MM.1S (cell line): ENCODE data around the gene RPAP3.

Source experiments
- DNase-seq: peaks from one replicate; pipeline ENCODE4 v3.0.0-alpha.2; 2015
- H2AFZ ChIP-seq: fragments of 300-600 bp; sonication (generic); 2 replicates; pipeline ENCODE4 v1.6.0; 2016; ENCODE audit warnings: antibody characterized with exemption, low read length
- H3F3A ChIP-seq: fragments of 300-600 bp; sonication (generic); 2 replicates; pipeline ENCODE4 v1.6.1; 2016; ENCODE audit warnings: mild to moderate bottlenecking, antibody characterized with exemption, low read length, moderate library complexity, mixed read lengths; ENCODE audit not compliant: insufficient read depth
- H3K27ac ChIP-seq: fragments of 300-600 bp; sonication (generic); 2 replicates; pipeline ENCODE4 v1.5.1; 2016; ENCODE audit warnings: mild to moderate bottlenecking, low read length
- H3K27me3 ChIP-seq: fragments of 300-600 bp; sonication (generic); replicated peaks from 2 replicates; pipeline ENCODE4 v1.6.0; 2016; ENCODE audit warnings: low read length; ENCODE audit not compliant: insufficient read depth
- H3K36me3 ChIP-seq: fragments of 300-600 bp; sonication (generic); replicated peaks from 2 replicates; pipeline ENCODE4 v1.6.1; 2016; ENCODE audit warnings: mild to moderate bottlenecking, low read length, mixed read lengths; ENCODE audit not compliant: insufficient read depth
- H3K4me1 ChIP-seq: fragments of 300-600 bp; sonication (generic); 2 replicates; pipeline ENCODE4 v1.6.1; 2016; ENCODE audit warnings: low read length, mixed read lengths
- H3K4me2 ChIP-seq: fragments of 300-600 bp; sonication (generic); 2 replicates; pipeline ENCODE4 v1.6.0; 2016; ENCODE audit warnings: low read depth, low read length
- H3K4me3 ChIP-seq: fragments of 300-600 bp; sonication (generic); 2 replicates; pipeline ENCODE4 v1.5.1; 2016; ENCODE audit warnings: low read length, mixed read lengths
- H3K79me2 ChIP-seq: fragments of 300-600 bp; sonication (generic); 2 replicates; pipeline ENCODE4 v1.6.1; 2016; ENCODE audit warnings: mixed run types, low read length, mixed read lengths
- H3K9ac ChIP-seq: fragments of 300-600 bp; sonication (generic); 2 replicates; pipeline ENCODE4 v1.6.1; 2016; ENCODE audit warnings: low read length, mixed read lengths
- H3K9me2 ChIP-seq: fragments of 300-600 bp; sonication (generic); replicated peaks from 2 replicates; pipeline ENCODE4 v1.6.1; 2016; ENCODE audit warnings: mild to moderate bottlenecking, low read length, mixed read lengths; ENCODE audit not compliant: insufficient read depth
- H3K9me3 ChIP-seq: fragments of 300-600 bp; sonication (generic); replicated peaks from 2 replicates; pipeline ENCODE4 v1.6.1; 2016; ENCODE audit warnings: mild to moderate bottlenecking, low read length, mixed read lengths; ENCODE audit not compliant: insufficient read depth
- H4K20me1 ChIP-seq: fragments of 300-600 bp; sonication (generic); 2 replicates; pipeline ENCODE4 v1.6.1; 2016; ENCODE audit warnings: mild to moderate bottlenecking, low read length, moderate library complexity, mixed read lengths; ENCODE audit not compliant: insufficient read depth
- CTCF ChIP-seq: fragments of 300-600 bp; sonication (generic); IDR thresholded peaks from 2 replicates; pipeline ENCODE4 v1.5.1; 2016; ENCODE audit warnings: antibody characterized with exemption, low read length, mixed read lengths
- EZH2 ChIP-seq: fragments of 300-600 bp; sonication (generic); optimal IDR thresholded peaks from 2 replicates; pipeline ENCODE3; 2017; ENCODE audit warnings: low read depth, mild to moderate bottlenecking, antibody characterized with exemption, low read length, mixed read lengths
- EZH2phosphoT487 ChIP-seq: fragments of 300-600 bp; sonication (generic); IDR thresholded peaks from 2 replicates; pipeline ENCODE4 v1.6.1; 2018; ENCODE audit warnings: antibody characterized with exemption, low read length

The RPAP3 gene

GRCh38 chr12:47715393-47715876, 9.6 kb upstream of the RPAP3 start:
- H3K9me2 ChIP-seq: no peaks in the 10 kb centered on the region
- no peaks in the 10 kb centered on the region for H3K9me3 ChIP-seq
- no peak overlapping the region for H3K4me3 ChIP-seq
- no peak overlapping the region for H3K4me2 ChIP-seq
- no peak overlapping the region for H3K27ac ChIP-seq
- no peaks in the 10 kb centered on the region for H3K27me3 ChIP-seq
- H3F3A ChIP-seq: no peaks in the 10 kb centered on the region
- H3K9ac ChIP-seq: no peak overlapping the region
- peak; percentile 84 for DNase-seq
- H4K20me1 ChIP-seq: no peaks in the 10 kb centered on the region
- no peak overlapping the region for H2AFZ ChIP-seq
- peaks cover 11% of the 10 kb centered on the region for H3K4me1 ChIP-seq
- H3K79me2 ChIP-seq: no peaks in the 10 kb centered on the region
- no peaks in the 10 kb centered on the region for H3K36me3 ChIP-seq
- TF ChIP-seq CTCF: peak; percentile 72
- no peak for TF ChIP-seq EZH2phosphoT487

DNA sequence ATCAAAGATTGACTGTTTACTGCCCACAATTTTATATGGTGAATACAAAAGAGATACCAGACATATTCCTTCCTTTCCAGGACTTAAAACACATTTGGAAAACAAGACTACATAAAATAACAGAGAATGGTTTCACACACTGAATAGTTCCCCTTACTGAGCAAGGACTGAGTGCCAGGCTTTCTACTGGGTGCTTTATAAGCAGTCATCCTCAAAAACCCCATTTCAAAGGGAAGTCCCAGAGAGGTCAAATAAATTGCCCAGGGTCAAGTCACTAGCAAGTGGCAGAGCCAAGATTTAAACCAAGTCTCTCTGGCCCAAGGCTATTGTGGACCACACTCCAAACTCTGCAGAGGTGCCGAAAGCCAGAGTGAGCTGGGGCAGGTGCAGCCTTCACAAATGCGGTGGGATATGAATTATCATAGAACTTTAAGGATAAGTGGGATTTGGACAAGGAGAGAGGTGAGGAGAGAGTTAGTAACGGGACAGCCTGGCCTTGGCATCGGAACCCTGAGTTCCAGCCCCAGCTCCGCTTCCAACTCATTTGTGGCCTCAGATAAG, 9.1 kb upstream of the RPAP3 start:
- no peak for DNase-seq
- Histone ChIP-seq H2AFZ (no peak overlapping the region), H3K9ac (no peak overlapping the region), H3K4me1 (peaks cover 11% of the 10 kb centered on the region), H3K27ac (no peak overlapping the region), H3K27me3 (no peaks in the 10 kb centered on the region), H3K9me3 (no peaks in the 10 kb centered on the region), H3K9me2 (no peaks in the 10 kb centered on the region), H4K20me1 (no peaks in the 10 kb centered on the region), H3K79me2 (no peaks in the 10 kb centered on the region), H3K4me2 (no peak overlapping the region), H3F3A (no peaks in the 10 kb centered on the region), H3K4me3 (no peak overlapping the region), H3K36me3 (no peaks in the 10 kb centered on the region)
- TF ChIP-seq EZH2 (no peak), EZH2phosphoT487 (no peak), CTCF (no peak)

DNA sequence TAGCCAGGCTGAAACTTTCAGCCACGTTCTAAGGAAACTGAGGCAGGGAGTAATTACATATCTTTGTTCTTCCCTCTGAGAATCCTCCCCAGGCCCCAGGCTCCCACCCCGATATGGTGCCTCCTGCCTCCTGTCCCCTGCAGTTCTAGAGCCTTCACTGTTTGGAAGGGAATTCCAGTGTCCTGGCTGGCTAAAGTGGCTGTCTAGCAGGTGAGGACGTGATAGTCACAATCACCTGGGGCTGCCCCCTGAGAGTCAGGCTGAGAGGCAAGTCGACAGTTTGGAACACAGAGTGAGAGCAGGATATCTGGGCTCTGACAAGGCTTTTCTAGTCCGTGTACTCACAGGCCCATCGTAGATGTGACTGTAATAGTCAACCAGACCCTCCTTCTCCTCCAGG, 6.3 kb upstream of the RPAP3 start:
- no peak for TF ChIP-seq CTCF
- Histone ChIP-seq H3K9ac (no peak overlapping the region), H2AFZ (no peak overlapping the region), H3K4me2 (no peak overlapping the region), H3K9me2 (no peaks in the 10 kb centered on the region), H3K27me3 (no peaks in the 10 kb centered on the region), H4K20me1 (no peaks in the 10 kb centered on the region), H3K27ac (no peak overlapping the region), H3K79me2 (peaks cover 7% of the 10 kb centered on the region; the same call in 1 of the 2 replicates), H3F3A (no peaks in the 10 kb centered on the region; the same call in 1 of the 2 replicates), H3K4me3 (no peak overlapping the region), H3K4me1 (peaks cover 15% of the 10 kb centered on the region), H3K36me3 (no peaks in the 10 kb centered on the region), H3K9me3 (no peaks in the 10 kb centered on the region)
- DNase-seq: no peak
